AG09309 (cell line): ENCODE measurements around the gene NOXO1.

Experiments
- DNase-seq: peaks from one replicate; pipeline ENCODE4 v3.0.0-alpha.2; 2010; ENCODE audit warnings: low read depth
- H3K4me3 ChIP-seq: 2 replicates; pipeline ENCODE4 v1.5.1; 2011; ENCODE audit warnings: mild to moderate bottlenecking, low read depth, low read length, moderate library complexity; ENCODE audit not compliant: control insufficient read depth
- CTCF ChIP-seq: IDR thresholded peaks from 2 replicates; pipeline ENCODE4 v1.5.1; 2011; ENCODE audit warnings: mild to moderate bottlenecking, low read depth, low read length, inconsistent platforms; ENCODE audit not compliant: insufficient read depth, control insufficient read depth; ENCODE audit errors: missing control alignments

NOXO1 gene

GRCh38 chr16:1984347-1985225, 3.3 kb upstream of the NOXO1 start:
- no peak for TF ChIP-seq CTCF
- DNase-seq, result no peak
- H3K4me3 ChIP-seq, result peak overlapping the region; percentile 75

GRCh38 chr16:1983544-1984346, 2.5 kb upstream of the NOXO1 start, which contains the start of gene GFER:
TSS of gene GFER (plus strand) at chr16:1984193. CDS start at chr16:1984219, 26 bp downstream.
- peak; percentile 22 for TF ChIP-seq CTCF
- peak within 1 kb of the TSS; percentile 75 for H3K4me3 ChIP-seq
- DNase-seq, result peak; percentile 52

- no peak for TF ChIP-seq CTCF
- DNase-seq, result no peak
- peak overlapping the region; percentile 52 for H3K4me3 ChIP-seq
Observed at GRCh38 chr16:1982991-1983543, 1.8 kb upstream of the NOXO1 start.

GRCh38 chr16:1982013-1982433, 754 bp upstream of the NOXO1 start:
- TF ChIP-seq CTCF, result no peak
- no peak overlapping the region for H3K4me3 ChIP-seq
- DNase-seq, result no peak

- TF ChIP-seq CTCF, result no peak
- no peak for DNase-seq
- H3K4me3 ChIP-seq, result no peak overlapping the region
Observed at GRCh38 chr16:1980770-1981087, 540 bp downstream of the NOXO1 start.

- no peak overlapping the region for H3K4me3 ChIP-seq
- no peak for DNase-seq
- no peak for TF ChIP-seq CTCF
Observed at GRCh38 chr16:1980030-1980769, 1.1 kb downstream of the NOXO1 start.
